HG02610 (cell line): ENCODE measurements around the gene RALGAPA1.

Experiments
- ATAC-seq: cut with Tn5 transposase; IDR thresholded peaks from one replicate; pipeline ENCODE4 v1.9.1; 2021; ENCODE audit warnings: mild to moderate bottlenecking, moderate library complexity; ENCODE audit not compliant: unreplicated experiment

The RALGAPA1 gene

DNA sequence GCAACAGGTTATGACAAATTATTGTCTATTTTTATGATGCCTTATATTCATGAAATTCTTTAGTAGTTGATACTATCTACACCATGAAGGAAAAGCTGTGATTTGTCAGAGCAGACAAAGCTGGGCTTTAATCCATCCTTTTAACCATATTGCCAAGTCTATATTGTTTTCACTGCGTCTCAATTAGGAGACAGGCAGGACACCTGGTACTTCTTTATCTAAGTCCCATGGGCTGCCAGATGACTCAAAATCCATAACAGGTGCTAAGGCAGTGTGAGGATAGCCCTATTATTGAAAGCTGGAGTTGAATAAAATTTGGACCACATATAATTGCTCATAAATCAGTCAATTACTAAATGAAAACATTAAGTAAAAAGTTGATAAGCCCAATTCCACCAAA, 252.5 kb downstream of the RALGAPA1 start:
- no peak for ATAC-seq

DNA sequence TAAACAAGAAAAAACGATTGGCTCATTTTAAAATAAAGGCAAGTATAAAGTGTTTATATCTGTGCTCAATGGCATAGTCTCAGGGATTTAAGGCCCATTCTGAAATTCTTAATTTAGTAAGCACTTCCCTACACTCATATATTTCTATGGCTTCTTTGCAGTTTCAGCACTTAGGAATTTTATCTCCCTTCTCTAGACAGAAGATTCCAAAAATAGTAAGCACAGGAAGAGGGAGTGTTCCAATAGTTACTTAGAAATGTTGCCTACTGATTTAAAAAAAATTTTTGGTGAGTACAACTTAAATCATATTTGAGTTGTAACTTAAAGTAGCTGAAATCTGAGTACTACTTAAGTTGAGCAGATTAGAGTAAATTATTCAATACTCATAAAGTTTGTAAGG, 255.3 kb downstream of the RALGAPA1 start:
- ATAC-seq = no peak

DNA sequence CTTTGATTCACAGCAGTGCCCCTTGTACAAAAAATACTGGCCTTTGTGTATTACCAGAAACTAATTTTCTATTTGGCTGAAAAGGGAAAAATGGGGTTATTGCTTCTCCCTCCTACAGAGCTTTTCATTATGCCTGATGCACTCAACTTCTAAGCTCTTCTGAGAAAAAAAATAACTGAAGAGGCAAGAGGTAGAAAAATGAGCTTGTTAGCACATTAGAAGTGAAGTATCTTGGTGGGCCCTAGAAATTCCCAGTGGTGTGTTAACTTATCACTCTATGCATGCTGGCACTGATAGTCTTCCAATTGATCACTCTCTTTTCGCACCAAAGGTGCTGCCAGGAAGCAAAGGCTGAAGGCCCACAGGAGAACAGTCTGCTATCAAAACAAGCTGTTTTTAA, 258.0 kb downstream of the RALGAPA1 start:
- no peak for ATAC-seq

DNA sequence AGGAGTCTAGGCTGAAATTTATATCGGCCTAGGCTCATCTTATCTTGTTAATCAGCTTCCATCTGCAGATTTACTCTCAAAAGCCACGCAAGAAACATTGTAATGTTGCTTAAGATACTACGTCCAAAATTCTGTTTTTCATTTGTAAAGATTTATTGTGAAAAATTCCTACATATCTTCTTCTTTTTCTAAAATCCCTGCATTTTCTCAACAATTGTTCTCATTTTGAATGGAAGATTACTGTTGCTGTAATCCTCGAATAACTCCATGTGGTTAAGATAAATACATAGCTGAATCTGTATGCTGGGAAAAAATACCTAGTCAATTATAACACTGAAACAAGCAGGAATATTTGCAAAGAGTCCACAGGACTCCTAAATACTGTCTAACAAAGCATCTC, 259.5 kb downstream of the RALGAPA1 start:
- ATAC-seq = no peak

DNA sequence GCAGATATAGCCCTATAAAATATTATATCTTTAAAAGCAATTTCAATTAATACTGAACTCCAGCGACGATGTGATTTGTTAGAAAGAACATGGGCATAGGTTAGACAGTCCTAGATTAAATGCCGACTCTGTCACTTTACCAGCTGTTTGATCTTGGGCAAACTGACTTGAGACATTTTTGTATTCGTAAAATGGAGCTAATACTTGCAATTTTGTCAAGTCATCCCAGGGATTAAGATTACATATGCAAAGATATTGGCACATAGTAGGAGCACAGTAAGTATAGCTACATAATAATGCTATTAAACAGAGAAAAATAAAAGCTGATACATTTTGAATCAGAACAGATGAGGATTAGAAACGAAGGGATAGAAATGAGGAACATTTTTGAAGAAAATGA, 266.1 kb downstream of the RALGAPA1 start:
- no peak for ATAC-seq

DNA sequence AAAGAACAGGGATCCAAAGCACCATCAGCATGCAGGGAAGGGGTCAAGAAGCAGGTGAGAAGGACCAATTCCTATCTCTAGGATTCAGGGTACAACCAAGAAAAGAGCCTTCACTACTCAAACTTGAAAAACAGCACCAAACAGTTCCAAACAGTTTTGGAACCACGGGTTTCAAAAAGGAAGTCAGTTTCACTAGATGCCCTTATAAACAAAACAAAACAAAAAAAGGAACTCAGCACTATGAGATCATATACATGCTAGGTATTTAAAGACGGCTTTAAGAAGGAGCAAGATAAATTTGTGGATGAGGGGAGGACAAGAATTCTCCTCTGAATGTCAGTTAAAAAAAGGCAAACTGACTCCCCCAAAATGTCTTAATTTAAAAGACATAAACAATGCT, 269.1 kb downstream of the RALGAPA1 start:
- no peak for ATAC-seq

DNA sequence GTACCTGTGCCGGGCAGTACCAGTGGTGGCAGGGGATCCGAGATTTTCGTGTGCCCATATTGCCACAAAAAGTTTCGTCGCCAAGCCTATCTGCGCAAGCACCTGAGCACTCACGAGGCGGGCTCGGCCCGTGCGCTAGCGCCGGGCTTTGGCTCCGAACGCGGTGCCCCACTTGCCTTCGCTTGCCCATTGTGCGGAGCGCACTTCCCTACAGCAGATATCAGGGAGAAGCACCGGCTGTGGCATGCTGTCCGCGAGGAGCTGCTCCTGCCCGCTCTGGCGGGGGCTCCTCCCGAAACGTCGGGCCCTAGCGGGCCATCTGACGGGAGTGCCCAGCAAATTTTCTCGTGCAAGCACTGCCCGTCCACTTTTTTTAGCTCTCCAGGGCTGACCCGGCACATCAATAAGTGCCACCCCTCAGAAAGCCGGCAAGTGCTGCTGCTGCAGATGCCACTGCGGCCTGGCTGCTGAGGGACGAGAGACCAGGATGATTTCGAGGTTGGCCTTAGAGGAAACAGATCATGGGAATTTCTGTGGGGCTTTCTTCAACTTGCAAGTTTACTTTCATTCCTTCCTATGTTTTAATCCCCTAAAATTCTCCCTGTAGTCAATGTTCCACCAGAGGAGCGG, 273.5 kb downstream of the RALGAPA1 start:
- no peak for ATAC-seq

DNA sequence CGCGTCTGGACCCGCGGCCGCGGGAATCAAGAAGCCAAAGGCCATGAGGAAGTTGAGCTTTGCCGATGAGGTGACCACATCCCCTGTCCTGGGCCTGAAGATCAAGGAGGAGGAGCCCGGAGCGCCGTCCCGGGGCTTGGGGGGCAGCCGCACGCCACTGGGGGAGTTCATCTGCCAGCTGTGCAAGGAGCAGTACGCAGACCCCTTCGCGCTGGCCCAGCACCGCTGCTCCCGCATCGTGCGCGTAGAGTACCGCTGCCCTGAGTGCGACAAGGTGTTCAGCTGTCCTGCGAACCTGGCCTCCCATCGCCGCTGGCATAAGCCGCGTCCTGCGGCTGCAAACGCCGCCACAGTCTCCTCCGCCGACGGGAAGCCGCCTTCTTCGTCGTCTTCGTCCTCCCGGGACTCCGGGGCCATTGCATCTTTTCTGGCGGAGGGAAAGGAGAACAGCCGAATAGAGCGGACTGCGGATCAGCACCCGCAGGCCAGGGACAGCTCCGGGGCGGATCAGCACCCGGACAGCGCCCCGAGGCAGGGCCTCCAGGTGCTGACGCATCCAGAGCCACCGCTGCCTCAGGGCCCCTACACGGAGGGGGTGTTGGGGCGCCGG, 274.1 kb downstream of the RALGAPA1 start:
- peak; percentile 78 for ATAC-seq

DNA sequence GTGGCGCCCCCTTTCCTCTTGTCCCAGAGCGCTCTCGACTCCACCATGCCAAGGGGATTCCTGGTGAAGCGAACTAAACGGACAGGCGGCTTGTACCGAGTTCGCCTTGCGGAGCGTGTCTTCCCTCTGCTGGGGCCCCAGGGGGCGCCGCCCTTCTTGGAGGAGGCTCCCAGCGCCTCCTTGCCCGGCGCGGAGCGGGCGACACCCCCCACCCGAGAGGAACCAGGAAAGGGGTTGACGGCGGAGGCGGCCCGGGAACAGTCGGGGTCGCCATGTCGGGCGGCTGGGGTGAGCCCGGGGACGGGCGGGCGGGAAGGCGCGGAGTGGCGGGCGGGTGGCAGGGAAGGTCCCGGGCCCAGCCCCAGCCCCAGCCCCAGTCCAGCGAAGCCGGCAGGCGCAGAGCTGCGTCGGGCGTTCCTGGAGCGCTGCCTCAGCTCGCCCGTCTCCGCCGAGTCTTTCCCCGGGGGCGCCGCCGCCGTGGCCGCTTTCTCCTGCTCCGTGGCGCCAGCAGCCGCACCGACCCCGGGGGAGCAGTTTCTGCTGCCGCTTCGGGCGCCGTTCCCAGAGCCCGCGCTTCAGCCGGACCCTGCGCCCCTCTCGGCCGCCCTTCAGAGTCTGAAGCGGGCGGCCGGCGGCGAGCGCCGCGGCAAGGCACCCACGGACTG, 274.8 kb downstream of the RALGAPA1 start:
- ATAC-seq = no peak

DNA sequence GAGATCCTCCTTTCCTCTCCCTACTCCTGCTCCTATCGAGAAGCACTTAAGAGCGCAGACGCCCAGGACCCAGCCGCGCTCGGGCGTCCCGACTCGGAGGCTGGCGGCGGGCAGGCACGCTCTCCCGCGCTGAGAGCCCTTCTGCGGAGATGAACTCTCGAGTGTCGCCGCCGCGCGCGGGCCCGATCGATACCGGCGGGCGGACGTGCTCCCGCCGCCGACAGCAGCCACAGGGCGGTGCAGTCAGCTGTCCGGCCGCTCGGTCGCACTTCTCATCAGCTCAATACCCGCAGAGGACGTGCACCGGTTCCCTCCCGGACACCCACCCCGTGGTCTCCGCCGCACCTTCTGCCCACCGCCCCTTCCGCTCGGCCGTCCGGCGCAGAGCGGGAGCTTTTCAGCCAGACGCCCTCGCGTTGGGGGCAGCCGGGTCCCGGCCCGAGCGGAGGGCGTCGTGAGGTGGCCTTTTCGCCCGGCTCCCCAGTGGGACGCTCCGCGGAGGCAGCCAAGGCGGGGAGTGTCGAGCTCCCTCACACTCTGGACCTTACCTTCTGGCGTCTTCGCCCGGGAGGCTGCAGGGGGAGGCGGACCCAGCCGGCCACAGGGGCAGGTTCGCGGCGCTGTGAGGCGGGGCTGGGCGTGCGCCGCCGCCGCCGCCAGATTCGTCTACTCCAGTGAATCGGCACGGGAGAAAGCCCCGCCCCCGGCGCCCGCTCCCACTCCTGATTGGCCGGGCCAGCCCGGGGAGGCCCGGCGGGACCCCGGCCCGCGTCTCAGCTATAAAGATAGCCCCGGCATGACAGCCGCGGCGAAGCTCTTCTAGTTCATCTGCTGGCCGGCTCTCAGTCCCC, 275.5 kb downstream of the RALGAPA1 start, which contains the start of gene INSM2:
TSS of gene INSM2 (plus strand) at position 808 of the 851 bp plus-strand sequence. CDS start 89 bp downstream, outside the sequence.
- ATAC-seq = peak; percentile 79

DNA sequence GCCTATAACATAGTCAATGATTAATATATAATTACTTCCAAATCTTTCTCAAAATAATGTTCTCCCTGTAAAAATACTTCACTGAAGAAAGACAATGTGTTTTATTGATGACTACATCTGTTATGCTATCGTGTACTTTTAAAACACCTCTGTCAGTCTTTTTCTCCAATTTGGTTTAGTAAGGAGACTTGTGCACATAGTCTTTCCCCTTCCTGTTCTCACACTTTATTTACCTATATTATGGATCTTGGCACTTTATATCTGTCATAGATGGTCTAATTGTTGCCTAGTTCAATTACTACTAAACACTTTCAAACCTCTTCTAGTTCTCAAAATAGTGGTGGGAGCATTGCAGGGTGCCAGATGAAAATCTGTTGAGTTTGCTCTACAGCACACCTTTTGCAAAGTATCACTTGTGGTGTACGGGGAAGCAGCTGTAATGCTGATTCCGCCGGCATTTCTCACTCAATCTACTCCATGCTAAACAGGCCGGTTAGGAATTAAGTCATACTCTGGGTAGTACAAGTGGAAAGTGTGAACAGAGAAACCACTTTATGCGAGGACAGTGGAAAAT, 276.2 kb downstream of the RALGAPA1 start:
- ATAC-seq = no peak

DNA sequence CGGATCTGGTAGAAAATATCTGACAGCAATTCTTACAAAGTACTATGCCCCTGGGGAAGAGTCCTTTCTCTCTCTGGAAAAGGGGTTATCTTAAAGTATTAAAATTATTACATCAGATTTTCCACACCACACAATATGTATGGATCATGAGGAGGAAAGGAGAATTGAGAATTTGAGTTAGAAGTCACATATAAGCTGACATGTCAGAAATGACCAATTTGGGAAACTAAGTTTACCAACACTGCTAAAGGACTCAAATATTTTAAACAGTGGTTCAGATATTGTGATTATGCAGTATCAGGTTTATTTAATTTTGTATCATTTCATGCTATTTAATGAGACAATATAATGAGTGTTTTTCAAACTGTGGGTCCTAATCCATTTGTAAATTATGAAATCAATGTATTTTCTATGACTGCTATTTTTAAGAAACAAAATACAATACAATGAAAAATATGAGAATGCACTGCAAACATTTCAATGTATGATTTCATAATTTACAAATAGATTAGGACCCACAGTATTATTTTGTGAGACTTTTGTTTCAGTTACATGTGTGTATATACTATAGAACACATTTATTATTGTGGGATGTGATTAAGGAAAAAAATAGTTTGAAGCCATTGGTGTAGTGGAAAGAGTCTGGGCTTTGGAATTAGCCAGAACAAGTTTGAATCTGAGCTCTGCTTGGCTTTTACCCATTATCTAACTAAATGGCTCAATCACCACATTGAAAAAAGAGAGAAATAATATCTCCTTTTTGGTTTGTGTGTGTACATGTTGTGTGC, 276.9 kb downstream of the RALGAPA1 start:
- ATAC-seq = no peak

DNA sequence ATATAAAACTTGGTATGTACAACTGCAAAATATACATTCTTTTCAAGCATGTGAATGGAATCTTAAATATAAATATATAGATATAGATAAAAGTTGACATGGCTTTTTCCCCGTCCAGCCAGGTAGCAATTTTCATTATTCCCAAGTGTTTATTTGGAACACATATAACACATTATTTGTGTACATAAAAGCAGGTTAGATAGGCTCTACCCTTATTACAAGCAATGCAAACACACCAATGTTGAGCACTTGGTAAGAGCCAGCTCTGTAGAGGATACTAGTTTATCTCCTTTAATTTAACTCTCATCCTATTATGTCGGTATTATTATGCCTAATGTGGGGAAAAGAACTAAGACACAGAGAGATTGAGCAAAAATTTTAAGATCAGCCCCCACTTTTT, 282.1 kb downstream of the RALGAPA1 start:
- no peak for ATAC-seq

DNA sequence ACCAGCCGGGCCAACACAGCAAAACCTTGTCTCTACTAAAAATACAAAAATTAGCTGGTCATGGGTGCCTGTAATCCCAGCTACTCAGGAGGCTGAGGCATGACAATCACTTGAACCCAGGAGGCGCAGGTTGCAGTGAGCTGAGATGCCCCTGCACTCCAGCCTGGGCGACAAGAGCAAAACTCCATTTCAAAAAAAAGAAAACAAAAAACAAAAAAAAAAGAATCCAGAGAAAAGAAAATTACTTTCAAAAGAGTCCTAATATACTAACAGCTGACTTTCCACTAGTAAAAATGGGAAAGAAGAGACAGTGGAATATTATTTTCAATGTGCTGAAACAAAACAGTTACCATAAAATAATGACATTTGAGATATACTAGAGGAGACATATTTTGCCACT, 283.4 kb downstream of the RALGAPA1 start:
- ATAC-seq = no peak

DNA sequence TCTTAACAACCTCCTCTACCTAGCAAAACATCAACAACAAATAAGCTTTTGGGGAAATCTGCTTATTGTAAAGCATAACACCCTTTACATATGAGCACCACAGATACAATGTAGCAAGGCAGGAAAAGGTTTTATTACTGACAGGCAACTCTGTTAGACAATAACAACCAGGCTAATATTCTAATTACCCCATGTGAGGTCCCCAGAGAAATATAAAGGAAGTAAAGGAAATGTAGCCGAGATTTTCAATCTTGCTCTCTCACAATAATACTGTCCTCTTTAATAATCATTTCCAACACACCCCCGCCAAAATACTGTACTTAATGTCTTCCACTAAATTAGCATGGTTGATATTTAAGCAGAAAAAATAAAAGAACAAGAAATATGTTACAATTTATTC, 289.1 kb downstream of the RALGAPA1 start:
- no peak for ATAC-seq

DNA sequence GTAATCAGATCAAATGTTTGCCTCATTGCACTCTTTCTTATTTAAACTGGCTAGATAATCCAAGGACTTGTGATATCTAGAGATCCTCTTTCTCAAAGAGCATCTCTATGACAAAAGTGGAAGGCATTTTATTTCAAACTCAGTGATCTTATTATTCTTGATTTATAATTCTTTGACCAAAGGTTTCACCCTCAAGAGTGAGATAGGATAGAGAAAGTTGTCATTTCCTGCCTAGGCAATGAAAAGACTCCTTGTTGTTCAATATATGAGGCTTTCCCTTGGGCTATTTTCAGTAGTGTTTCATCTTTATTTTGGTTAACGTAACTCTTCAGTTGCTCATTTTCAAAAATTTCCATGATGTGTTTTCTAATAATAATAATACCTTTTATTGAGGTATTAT, 293.2 kb downstream of the RALGAPA1 start:
- no peak for ATAC-seq

DNA sequence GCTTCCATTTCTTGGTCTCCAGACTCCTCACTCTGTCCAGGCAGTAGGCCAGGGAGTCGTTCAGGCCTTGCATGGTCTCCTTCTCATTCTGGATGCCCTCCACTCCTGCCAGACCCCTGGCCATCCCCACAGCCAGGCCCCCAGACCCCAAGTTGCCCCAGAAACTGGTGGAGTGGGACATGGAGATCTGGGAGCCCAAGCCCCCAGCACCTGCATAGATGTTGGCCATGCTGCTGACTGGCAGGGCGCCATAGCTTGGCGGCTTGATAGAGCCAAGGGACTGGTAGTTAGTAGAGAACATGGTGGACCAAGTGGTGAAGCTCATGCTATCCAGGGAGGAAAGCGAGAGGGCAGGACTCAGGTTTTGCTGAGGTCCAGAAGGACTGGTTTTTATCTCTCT, 296.3 kb downstream of the RALGAPA1 start:
- ATAC-seq = no peak

DNA sequence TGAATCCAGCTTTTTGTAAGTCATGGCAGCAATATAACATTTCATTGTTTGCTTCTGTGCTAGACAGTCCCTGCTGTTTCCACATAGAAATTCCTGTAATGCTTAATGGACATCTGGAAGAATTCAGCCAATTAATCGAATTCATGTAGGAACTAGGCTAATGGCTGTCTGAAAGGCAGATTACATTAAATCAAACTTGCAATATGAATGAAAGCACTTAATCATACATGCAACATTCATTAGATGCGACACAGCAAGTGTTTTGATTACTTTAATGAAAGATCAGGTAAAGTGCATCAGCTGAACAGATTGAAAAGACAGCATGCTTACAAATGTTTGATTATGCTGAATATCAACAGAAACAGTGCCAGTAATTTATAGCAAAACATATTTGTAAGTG, 299.2 kb downstream of the RALGAPA1 start:
- no peak for ATAC-seq

DNA sequence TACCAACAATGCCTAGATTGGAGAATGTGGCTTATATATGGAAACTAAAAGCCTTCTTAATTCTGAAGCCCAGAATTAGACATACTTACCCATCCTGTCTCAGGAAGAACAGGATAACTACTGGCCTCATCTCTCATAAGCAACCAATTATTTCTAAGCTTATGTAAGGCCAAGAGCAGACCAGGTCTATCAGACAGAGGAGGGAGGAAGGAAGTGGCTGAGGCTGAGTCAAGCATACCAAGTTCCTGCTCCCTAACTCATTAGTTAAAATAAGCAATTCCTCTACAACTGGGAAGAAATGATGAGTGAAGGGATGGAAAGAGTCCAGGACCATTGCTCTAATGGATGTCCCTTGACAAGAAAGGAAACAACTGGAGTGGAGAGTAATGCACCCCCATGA, 302.2 kb downstream of the RALGAPA1 start:
- ATAC-seq = no peak

DNA sequence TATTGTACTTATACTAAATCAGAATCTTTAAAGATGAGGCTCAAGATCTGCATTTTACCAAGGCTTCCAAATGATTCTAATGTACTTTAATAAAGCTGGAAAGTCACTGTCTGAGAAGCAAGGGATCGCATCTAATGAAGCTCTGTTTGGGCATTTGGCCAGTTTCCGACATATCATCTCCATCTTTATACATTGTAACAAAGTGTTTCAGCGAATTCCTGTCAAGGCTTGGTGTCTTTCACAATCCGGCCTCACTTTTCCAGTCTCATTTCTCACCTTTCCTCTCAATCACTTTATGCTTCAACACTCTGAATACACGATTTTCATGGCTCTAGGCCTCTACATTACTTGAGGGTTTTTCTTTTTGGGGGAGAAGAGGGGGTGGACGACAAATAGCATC, 302.6 kb downstream of the RALGAPA1 start:
- no peak for ATAC-seq
